PC-9 (cell line): ENCODE results near the gene EIF3K. TPM values are rescaled to one million over a fixed set of nuclear protein-coding genes. Genes with fewer than 3 reads are reported as not detected.

Source experiments
- BruUV-seq: library from RNA; stranded (reverse); fragments of 400-500 nt; replicated peaks from 2 replicates; lab custom pipeline; 2021; lab: Mats Ljungman, UMichigan
- CTCF ChIA-PET: fragments of 300-600 bp; sonication (Branson Sonifier 250); formaldehyde crosslinking; loops from one replicate; lab custom pipeline; 2022; ENCODE audit warnings: antibody characterized with exemption; lab: Charles Lee
- POLR2A ChIA-PET: fragments of 300-600 bp; sonication (Branson Sonifier 250); formaldehyde crosslinking; loops from one replicate; lab custom pipeline; 2022; ENCODE audit warnings: antibody characterized with exemption; ENCODE audit not compliant: unreplicated experiment; lab: Charles Lee
- DNase-seq, 2 experiments: peaks; one replicate each; pipeline versions ENCODE4 v3.0.0 to v3.0.0-alpha.2; 2015 to 2022; ENCODE audit warnings: mixed read lengths in 1 of 2
- H2AFZ ChIP-seq: fragments of 200-600 bp; sonication (generic); 2 replicates; pipeline ENCODE4 v1.8.1; 2017; ENCODE audit warnings: antibody characterized with exemption
- H3F3A ChIP-seq: fragments of 200-600 bp; sonication (generic); 2 replicates; pipeline ENCODE4 v1.8.1; 2017; ENCODE audit warnings: antibody characterized with exemption, mild to moderate bottlenecking, low read depth; ENCODE audit not compliant: insufficient read depth
- H3K27ac ChIP-seq: fragments of 200-600 bp; sonication (generic); 2 replicates; pipeline ENCODE4 v1.6.1; 2016; ENCODE audit warnings: mixed run types
- H3K27me3 ChIP-seq: fragments of 200-600 bp; sonication (generic); 2 replicates; pipeline ENCODE4 v1.6.1; 2016; ENCODE audit warnings: low read depth, mixed run types; ENCODE audit not compliant: insufficient read depth
- H3K36me3 ChIP-seq: fragments of 200-600 bp; sonication (generic); 2 replicates; pipeline ENCODE4 v1.6.1; 2016; ENCODE audit warnings: low read depth, mixed run types
- H3K4me1 ChIP-seq: fragments of 200-600 bp; sonication (generic); replicated peaks from 2 replicates; pipeline ENCODE4 v1.6.1; 2016; ENCODE audit warnings: mixed run types; ENCODE audit not compliant: insufficient read depth
- H3K4me2 ChIP-seq: fragments of 200-600 bp; sonication (generic); 2 replicates; pipeline ENCODE4 v1.6.1; 2017; ENCODE audit warnings: mixed run types
- H3K4me3 ChIP-seq: fragments of 200-600 bp; sonication (generic); 2 replicates; pipeline ENCODE4 v1.6.1; 2016; ENCODE audit warnings: mixed run types
- H3K79me2 ChIP-seq: fragments of 200-600 bp; sonication (generic); 2 replicates; pipeline ENCODE4 v1.6.1; 2017; ENCODE audit warnings: low read depth, mixed run types
- H3K9me2 ChIP-seq: fragments of 200-600 bp; sonication (generic); 2 replicates; pipeline ENCODE4 v1.8.1; 2017; ENCODE audit warnings: mild to moderate bottlenecking; ENCODE audit not compliant: insufficient read depth
- H3K9me3 ChIP-seq: fragments of 200-600 bp; sonication (generic); 2 replicates; pipeline ENCODE4 v1.8.1; 2016; ENCODE audit warnings: low read depth; ENCODE audit not compliant: insufficient read depth
- H4K20me1 ChIP-seq: fragments of 200-600 bp; sonication (generic); 2 replicates; pipeline ENCODE4 v1.8.1; 2017; ENCODE audit not compliant: insufficient read depth
- CTCF ChIP-seq: fragments of 200-600 bp; sonication (generic); conservative IDR thresholded peaks from 2 replicates; pipeline ENCODE4 v1.6.1; 2017; ENCODE audit warnings: mixed run types, antibody characterized with exemption, mild to moderate bottlenecking, moderate library complexity
- EZH2 ChIP-seq: fragments of 200-600 bp; sonication (generic); IDR thresholded peaks from 2 replicates; pipeline ENCODE4 v1.8.0; 2017; ENCODE audit warnings: antibody characterized with exemption, low read depth
- intact Hi-C: fragments of 100-400 bp; cut with micrococcal nuclease; formaldehyde crosslinking; loops from one replicate; pipeline ENCODE4 v1.10.0; 2022; ENCODE audit not compliant: unreplicated experiment
- total RNA-seq: library from RNA; stranded (reverse); gene quantifications from 2 replicates; pipeline ENCODE4 v1.2.3, GENCODE V29; 2021

Gene EIF3K
- total RNA-seq, 1 experiment from 2014 or later, result 230 TPM

GRCh38 chr19:38658462-38659306 lies 39.7 kb downstream of the EIF3K start:
- Histone ChIP-seq H3K4me1 (peaks cover 97% of the 10 kb centered on the region), H3K4me2 (peak overlapping the region; percentile 89), H3K27ac (peak overlapping the region; percentile 99), H3F3A (peaks cover 94% of the 10 kb centered on the region), H3K79me2 (peaks cover 96% of the 10 kb centered on the region), H3K27me3 (no peaks in the 10 kb centered on the region), H3K36me3 (peaks cover 52% of the 10 kb centered on the region), H3K9me3 (no peaks in the 10 kb centered on the region), H2AFZ (no peak overlapping the region), H3K9me2 (no peaks in the 10 kb centered on the region), H3K4me3 (peak overlapping the region; percentile 54), H4K20me1 (peaks cover 30% of the 10 kb centered on the region)
- CTCF ChIA-PET, result interaction anchor here (0.6 kb wide), 1 partner anchor 8 kb away, joined by 3 read pairs; no protein-coding TSS in a partner anchor
- TF ChIP-seq CTCF, result no peak
- no peak for TF ChIP-seq EZH2
- POLR2A ChIA-PET, result interaction anchor here (0.6 to 2.2 kb wide), 13 partner anchors 10 to 749 kb away, joined by 4 to 51 read pairs (median 8); partner anchors contain the start of genes ACTN4 and EIF3K
- DNase-seq, result peak; percentile 70 to 98
- TSS peak; percentile 40 for BruUV-seq
- intact Hi-C loops, result loop anchor here (1.0 to 5.0 kb wide), 5 partner anchors 8 to 74 kb away; no protein-coding TSS in a partner anchor

DNA sequence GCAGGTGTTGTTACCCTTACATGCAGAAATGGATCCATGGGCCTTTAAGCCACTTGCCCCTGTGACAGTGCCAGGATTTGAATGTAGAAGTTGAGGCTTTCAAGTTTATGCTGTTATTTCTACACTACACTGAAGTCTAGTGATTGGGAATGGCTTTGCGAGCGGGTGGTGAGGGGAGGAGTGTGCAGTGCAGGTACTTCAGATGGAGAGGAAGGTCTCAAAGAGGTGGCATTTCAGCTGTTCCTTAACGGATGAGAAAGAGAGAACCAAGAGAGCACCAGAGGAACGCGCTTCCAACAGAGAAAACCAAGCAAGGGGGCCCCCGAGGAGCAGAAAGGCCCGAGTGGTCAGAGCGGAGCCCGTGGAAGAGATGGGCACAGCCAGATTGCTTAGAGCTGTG lies 41.7 kb downstream of the EIF3K start:
- Histone ChIP-seq H3F3A (peaks cover 93% of the 10 kb centered on the region), H3K9me2 (no peaks in the 10 kb centered on the region), H3K27ac (peak overlapping the region; percentile 99), H3K36me3 (peaks cover 35% of the 10 kb centered on the region), H4K20me1 (peaks cover 45% of the 10 kb centered on the region), H2AFZ (no peak overlapping the region), H3K79me2 (peaks cover 96% of the 10 kb centered on the region), H3K4me2 (peak overlapping the region; percentile 89), H3K4me3 (no peak overlapping the region), H3K27me3 (no peaks in the 10 kb centered on the region), H3K9me3 (no peaks in the 10 kb centered on the region), H3K4me1 (peaks cover 97% of the 10 kb centered on the region)
- intact Hi-C loops, result no loop called here
- POLR2A ChIA-PET, result no interaction called here
- no TSS peak for BruUV-seq
- no peak for DNase-seq
- CTCF ChIA-PET, result interaction anchor here (0.7 kb wide), 1 partner anchor 32 kb away, joined by 15 read pairs; no protein-coding TSS in a partner anchor
- no peak for TF ChIP-seq EZH2
- no peak for TF ChIP-seq CTCF

DNA sequence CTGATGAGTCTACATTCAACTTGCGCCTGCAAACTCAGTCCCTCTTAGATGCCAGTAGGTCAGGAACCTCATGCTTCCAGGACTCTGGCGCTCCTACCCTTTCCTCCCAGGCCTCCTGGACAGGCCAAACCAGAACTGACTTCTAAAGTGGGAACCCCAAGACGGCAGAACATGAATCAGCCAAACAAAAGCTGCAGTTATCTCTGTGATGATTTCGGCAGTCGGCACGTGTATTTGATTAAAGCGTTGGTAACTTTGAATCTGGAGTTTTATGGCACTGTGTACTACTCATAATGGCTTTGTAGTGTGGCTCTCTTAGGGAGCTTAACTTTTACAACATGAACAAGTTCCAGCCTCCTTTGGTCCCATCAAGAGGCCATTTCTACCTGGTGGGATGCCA lies 42.1 kb downstream of the EIF3K start:
- no peak for DNase-seq
- peaks cover 31% of the 10 kb centered on the region for H3K36me3 ChIP-seq
- intact Hi-C loops, result no loop called here
- ChIA-PET CTCF (no interaction called here), POLR2A (no interaction called here)
- H3K27ac ChIP-seq, result peak overlapping the region; percentile 99
- H3K9me2 ChIP-seq, result no peaks in the 10 kb centered on the region
- TF ChIP-seq EZH2 (no peak), CTCF (no peak)
- peaks cover 96% of the 10 kb centered on the region for H3K79me2 ChIP-seq
- H2AFZ ChIP-seq, result no peak overlapping the region
- H3K4me3 ChIP-seq, result no peak overlapping the region
- H3K4me2 ChIP-seq, result peak overlapping the region; percentile 89
- peaks cover 97% of the 10 kb centered on the region for H3K4me1 ChIP-seq
- H4K20me1 ChIP-seq, result peaks cover 49% of the 10 kb centered on the region
- peaks cover 91% of the 10 kb centered on the region for H3F3A ChIP-seq
- no peaks in the 10 kb centered on the region for H3K9me3 ChIP-seq
- no peaks in the 10 kb centered on the region for H3K27me3 ChIP-seq
- BruUV-seq, result no TSS peak
